ENCODE measurements around the gene OPCML.

GRCh38 chr11:132528181-132528580 lies 1004.1 kb downstream of the OPCML start:
- TF ChIP-seq POLR2A (IDR thresholded peaks at IDR 0.05) (no peak), CTCF (IDR thresholded peaks at IDR 0.05) (no peak), POLR2AphosphoS5 (IDR thresholded peaks at IDR 0.05) (no peak), EP300 (IDR thresholded peaks at IDR 0.05) (no peak)

Data from suprapubic skin (tissue), 4 donors.